Adrenal gland (tissue), 5 donors: ENCODE data around the gene SFT2D3.

Experiments
- POLR2A ChIP-seq, 2 donors: fragments of 450-650 bp; IDR thresholded peaks; one replicate each; pipeline ENCODE4 v1.6.1; 2017; ENCODE audit warnings: antibody characterized with exemption in 2 of 2, mild to moderate bottlenecking in 2 of 2, moderate library complexity in 1 of 2
- TF ChIP-seq, protein P1 (sequence below), 6 experiments: fragments of 450-650 bp in 4 of 6; fragments of 200-600 bp in 2 of 6; sonication (generic) in 1 of 6; IDR thresholded peaks; 1 replicate in 5 of 6; 2 replicates in 1 of 6; pipeline versions ENCODE4 v1.5.1 to v1.8.0; 2016 to 2021; ENCODE audit warnings: antibody characterized with exemption in 6 of 6, mild to moderate bottlenecking in 2 of 6, moderate library complexity in 1 of 6
- donor health status: DM: no; HTN: no; CAD: no.

GRCh38 chr2:127702395-127703009, 1.2 kb downstream of the SFT2D3 start:
- TF ChIP-seq, protein P1, sequence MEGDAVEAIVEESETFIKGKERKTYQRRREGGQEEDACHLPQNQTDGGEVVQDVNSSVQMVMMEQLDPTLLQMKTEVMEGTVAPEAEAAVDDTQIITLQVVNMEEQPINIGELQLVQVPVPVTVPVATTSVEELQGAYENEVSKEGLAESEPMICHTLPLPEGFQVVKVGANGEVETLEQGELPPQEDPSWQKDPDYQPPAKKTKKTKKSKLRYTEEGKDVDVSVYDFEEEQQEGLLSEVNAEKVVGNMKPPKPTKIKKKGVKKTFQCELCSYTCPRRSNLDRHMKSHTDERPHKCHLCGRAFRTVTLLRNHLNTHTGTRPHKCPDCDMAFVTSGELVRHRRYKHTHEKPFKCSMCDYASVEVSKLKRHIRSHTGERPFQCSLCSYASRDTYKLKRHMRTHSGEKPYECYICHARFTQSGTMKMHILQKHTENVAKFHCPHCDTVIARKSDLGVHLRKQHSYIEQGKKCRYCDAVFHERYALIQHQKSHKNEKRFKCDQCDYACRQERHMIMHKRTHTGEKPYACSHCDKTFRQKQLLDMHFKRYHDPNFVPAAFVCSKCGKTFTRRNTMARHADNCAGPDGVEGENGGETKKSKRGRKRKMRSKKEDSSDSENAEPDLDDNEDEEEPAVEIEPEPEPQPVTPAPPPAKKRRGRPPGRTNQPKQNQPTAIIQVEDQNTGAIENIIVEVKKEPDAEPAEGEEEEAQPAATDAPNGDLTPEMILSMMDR (IDR thresholded peaks at IDR 0.05), result peak in 1 of 6 experiments; percentile 0
- no peak for TF ChIP-seq POLR2A (IDR thresholded peaks at IDR 0.05)
